Nephron progenitor cell (in vitro differentiated cells): ENCODE data around the gene PAFAH2.

Experiments used
- DNase-seq: peaks from one replicate; pipeline ENCODE4 v3.0.0; 2021
- H3K27ac Mint-ChIP-seq: 2 replicates; pipeline ENCODE4 v1.8.0; 2021; ENCODE audit warnings: mild to moderate bottlenecking, moderate library complexity, mixed read lengths
- H3K27me3 Mint-ChIP-seq: 2 replicates; pipeline ENCODE4 v1.8.0; 2021; ENCODE audit warnings: mild to moderate bottlenecking, low read depth, mixed read lengths; ENCODE audit not compliant: poor library complexity
- H3K36me3 Mint-ChIP-seq: 2 replicates; pipeline ENCODE4 v1.8.0; 2021; ENCODE audit warnings: low read depth, mixed read lengths
- H3K4me1 Mint-ChIP-seq: 2 replicates; pipeline ENCODE4 v1.8.0; 2021; ENCODE audit warnings: mixed read lengths
- H3K4me3 Mint-ChIP-seq: 2 replicates; pipeline ENCODE4 v1.8.0; 2021; ENCODE audit warnings: mild to moderate bottlenecking, moderate library complexity, mixed read lengths
- H3K9me3 Mint-ChIP-seq: 2 replicates; pipeline ENCODE4 v1.8.0; 2021; ENCODE audit warnings: mild to moderate bottlenecking, moderate library complexity, mixed read lengths
- CTCF ChIP-seq: fragments of 200-600 bp; sonication (generic); IDR thresholded peaks from 2 replicates; pipeline ENCODE4 v1.5.0; 2021; ENCODE audit warnings: antibody characterized with exemption

The PAFAH2 gene

GRCh38 chr1:25958465-25958864 lies 39.4 kb downstream of the PAFAH2 start:
- H3K4me3 Mint-ChIP-seq = no peak overlapping the region
- peaks cover 3% of the 10 kb centered on the region for H3K27me3 Mint-ChIP-seq
- TF ChIP-seq CTCF = no peak
- no peak for DNase-seq
- peaks cover 8% of the 10 kb centered on the region for H3K4me1 Mint-ChIP-seq
- no peak overlapping the region for H3K27ac Mint-ChIP-seq
- peaks cover 62% of the 10 kb centered on the region for H3K36me3 Mint-ChIP-seq
- peaks cover 13% of the 10 kb centered on the region for H3K9me3 Mint-ChIP-seq

GRCh38 chr1:25955553-25955952 lies 42.3 kb downstream of the PAFAH2 start:
- Mint-ChIP-seq H3K27me3 (peaks cover 8% of the 10 kb centered on the region), H3K9me3 (peaks cover 13% of the 10 kb centered on the region), H3K27ac (no peak overlapping the region), H3K4me3 (no peak overlapping the region), H3K36me3 (peaks cover 35% of the 10 kb centered on the region), H3K4me1 (peaks cover 8% of the 10 kb centered on the region)
- DNase-seq = no peak
- TF ChIP-seq CTCF = no peak

DNA sequence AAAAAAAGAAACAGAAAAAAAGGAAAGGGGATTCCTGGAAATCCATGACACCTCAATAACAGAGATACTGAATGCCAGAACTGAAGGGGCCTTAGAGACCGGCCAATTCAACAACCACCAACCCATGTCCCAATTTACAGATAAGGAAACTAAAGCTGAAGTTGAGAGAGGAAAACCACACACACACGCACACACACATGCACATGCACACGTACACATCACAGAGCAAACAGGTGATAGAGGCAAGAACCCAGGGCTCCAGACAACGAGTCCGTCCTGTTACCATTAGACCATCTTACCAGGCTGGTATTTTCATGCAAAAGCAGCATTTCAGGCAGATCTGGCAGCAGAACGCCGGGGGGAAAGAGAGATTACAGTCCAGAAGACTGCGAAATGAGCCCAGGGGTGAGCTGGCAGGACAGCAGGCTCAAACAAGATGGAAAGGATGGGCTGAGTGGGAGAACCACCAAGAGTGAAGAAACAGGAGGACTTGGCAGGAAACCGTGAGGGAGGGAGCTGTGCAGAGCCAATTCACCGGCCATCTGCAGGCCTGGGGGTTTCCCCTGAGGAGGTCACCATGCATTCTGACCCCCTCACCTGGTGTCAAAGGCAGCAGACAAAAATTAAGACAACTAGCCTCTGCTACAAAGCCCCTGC lies 43.5 kb downstream of the PAFAH2 start:
- peaks cover 8% of the 10 kb centered on the region for H3K27me3 Mint-ChIP-seq
- H3K36me3 Mint-ChIP-seq = peaks cover 23% of the 10 kb centered on the region
- H3K4me1 Mint-ChIP-seq = peaks cover 8% of the 10 kb centered on the region
- peaks cover 13% of the 10 kb centered on the region for H3K9me3 Mint-ChIP-seq
- no peak for TF ChIP-seq CTCF
- no peak overlapping the region for H3K27ac Mint-ChIP-seq
- no peak overlapping the region for H3K4me3 Mint-ChIP-seq
- DNase-seq = no peak

DNA sequence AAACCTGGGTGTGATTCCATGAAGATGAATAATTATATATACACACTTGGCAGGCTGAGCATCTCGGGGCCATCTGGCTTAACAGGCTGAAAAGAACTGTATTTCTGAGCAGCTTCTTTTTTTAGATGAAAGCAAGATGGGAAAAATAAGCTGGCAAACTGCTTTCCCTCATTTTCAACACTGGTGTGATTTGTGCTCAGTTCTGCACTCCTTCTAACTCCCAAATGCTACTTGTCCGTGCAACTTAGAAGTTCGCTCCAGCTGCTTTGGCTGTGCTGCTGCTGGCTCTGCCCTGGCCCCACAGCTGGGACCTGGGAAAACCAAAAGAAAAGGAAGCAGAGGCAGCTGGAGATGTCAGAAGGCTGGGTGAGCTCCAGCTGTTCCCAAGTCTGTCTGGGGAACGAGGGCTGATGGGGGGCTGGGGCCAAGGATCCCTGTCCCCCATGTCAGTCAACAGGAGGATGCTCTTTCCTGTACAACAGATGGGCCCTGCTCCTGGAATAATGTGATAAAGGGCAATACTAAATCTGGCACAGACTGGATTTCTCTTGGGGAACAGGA lies 44.9 kb downstream of the PAFAH2 start:
- TF ChIP-seq CTCF = no peak
- Mint-ChIP-seq H3K4me1 (peaks cover 8% of the 10 kb centered on the region), H3K27ac (no peak overlapping the region), H3K4me3 (no peak overlapping the region), H3K9me3 (peaks cover 6% of the 10 kb centered on the region), H3K36me3 (peaks cover 8% of the 10 kb centered on the region), H3K27me3 (peaks cover 8% of the 10 kb centered on the region)
- DNase-seq = no peak

- no peak overlapping the region for H3K27ac Mint-ChIP-seq
- no peaks in the 10 kb centered on the region for H3K4me1 Mint-ChIP-seq
- H3K9me3 Mint-ChIP-seq = peaks cover 8% of the 10 kb centered on the region
- DNase-seq = no peak
- no peak for TF ChIP-seq CTCF
- peaks cover 8% of the 10 kb centered on the region for H3K27me3 Mint-ChIP-seq
- peaks cover 7% of the 10 kb centered on the region for H3K36me3 Mint-ChIP-seq
- H3K4me3 Mint-ChIP-seq = no peak overlapping the region
Observed at GRCh38 chr1:25948641-25949040, 49.2 kb downstream of the PAFAH2 start.

DNA sequence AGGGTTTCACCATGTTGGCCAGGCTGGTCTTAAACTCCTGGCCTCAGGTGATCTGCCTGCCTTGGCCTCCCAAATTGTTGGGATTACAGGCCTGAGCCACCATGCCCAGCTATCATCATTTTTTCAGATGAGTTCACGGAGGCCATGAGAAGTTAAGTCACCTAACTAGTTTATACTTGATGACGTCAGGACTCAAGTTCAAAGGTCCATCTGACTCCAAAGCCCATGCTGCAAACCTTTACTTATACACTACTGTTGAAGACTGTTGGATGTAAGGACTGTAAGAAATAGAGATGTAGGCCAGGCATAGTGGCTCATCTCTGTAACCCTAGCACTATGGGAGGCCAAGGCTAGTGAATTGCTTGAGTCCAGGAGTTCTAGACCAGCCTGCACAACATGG lies 50.8 kb downstream of the PAFAH2 start:
- TF ChIP-seq CTCF = no peak
- no peak for DNase-seq
- Mint-ChIP-seq H3K4me3 (no peak overlapping the region), H3K27me3 (peaks cover 5% of the 10 kb centered on the region), H3K27ac (no peak overlapping the region), H3K36me3 (peaks cover 17% of the 10 kb centered on the region), H3K9me3 (peaks cover 20% of the 10 kb centered on the region), H3K4me1 (no peaks in the 10 kb centered on the region)
